Thyroid gland (tissue), 4 donors: ENCODE results near the gene DTNB. TPM values are rescaled to one million over a fixed set of nuclear protein-coding genes. Genes with fewer than 3 reads are reported as not detected.

ENCODE experiments used
- DNase-seq, 2 donors: peaks; one replicate each; pipeline ENCODE4 v3.0.0-alpha.2; 2019
- H3K27ac ChIP-seq, 3 donors: fragments of 200-600 bp; sonication (generic); 1 replicate in 2 of 3; 2 replicates in 1 of 3; pipeline ENCODE4 v1.5.1; 2016 to 2019; ENCODE audit warnings: mild to moderate bottlenecking in 1 of 3, moderate library complexity in 1 of 3
- H3K27me3 ChIP-seq: fragments of 200-600 bp; sonication (generic); one replicate; pipeline ENCODE4 v1.5.1; 2019
- H3K36me3 ChIP-seq, 2 donors: fragments of 200-600 bp; sonication (generic); one replicate each; pipeline ENCODE4 v1.5.1; 2016 to 2019
- H3K4me1 ChIP-seq, 2 donors: fragments of 200-600 bp; sonication (generic); one replicate each; pipeline ENCODE4 v1.5.1; 2017 to 2019
- H3K4me3 ChIP-seq, 3 donors: fragments of 200-600 bp; sonication (generic); replicated peaks in 1 of 3; 1 replicate in 2 of 3; 2 replicates in 1 of 3; pipeline ENCODE4 v1.5.1; 2016; ENCODE audit warnings: mild to moderate bottlenecking in 1 of 3
- H3K9me3 ChIP-seq: fragments of 200-600 bp; sonication (generic); one replicate; pipeline ENCODE4 v1.5.1; 2017
- CTCF ChIP-seq, 6 experiments: fragments of 200-600 bp in 3 of 6; fragments of 450-650 bp in 3 of 6; sonication (generic) in 3 of 6; IDR thresholded peaks; one replicate each; pipeline ENCODE4 v1.5.1; 2016 to 2019; ENCODE audit warnings: antibody characterized with exemption in 6 of 6, mild to moderate bottlenecking in 2 of 6, inconsistent platforms in 1 of 6, moderate library complexity in 1 of 6
- POLR2A ChIP-seq, 2 donors: fragments of 450-650 bp; IDR thresholded peaks; one replicate each; pipeline ENCODE4 v1.6.1; 2017; ENCODE audit warnings: antibody characterized with exemption in 2 of 2, mild to moderate bottlenecking in 2 of 2, moderate library complexity in 1 of 2
- WGBS, 2 donors: methylation state at CpG; one replicate each; pipeline ENCODE4 v1.1.5; 2017; 5-methylcytosine and 5-hydroxymethylcytosine counted together
- intact Hi-C: fragments of 100-400 bp; cut with DNase I; formaldehyde crosslinking; loops from one replicate; pipeline ENCODE4 v1.15.1; 2023
- total RNA-seq, 4 donors: library from RNA; depleted of rRNA; stranded (reverse); fragments of >200 nt; gene quantifications; one replicate each; pipeline ENCODE4 v1.2.3, GENCODE V29; 2016

The DTNB gene
- total RNA-seq, 4 donors from 2014 or later, result 38.9 to 75.2 (median 55.5) TPM

- intact Hi-C loops, result no loop called here
- DNase-seq, result no peak
Observed at GRCh38 chr2:25650256-25650655, 23.1 kb downstream of the DTNB start.

GRCh38 chr2:25649786-25650185 lies 23.6 kb downstream of the DTNB start:
- no peaks in the 10 kb centered on the region for H3K9me3 ChIP-seq
- intact Hi-C loops, result no loop called here
- no peak for DNase-seq
- H3K36me3 ChIP-seq, result no peaks in the 10 kb centered on the region
- H3K27me3 ChIP-seq, result no peaks in the 10 kb centered on the region
- TF ChIP-seq CTCF (IDR thresholded peaks at IDR 0.05) (no peak), POLR2A (IDR thresholded peaks at IDR 0.05) (no peak)
- no peak overlapping the region for H3K27ac ChIP-seq
- peaks cover 7 to 9% of the 10 kb centered on the region in 2 donors for H3K4me1 ChIP-seq
- WGBS, 2 donors, result 78 to 84% methylated on average over 4 of the region's 4 CpGs
- no peak overlapping the region for H3K4me3 ChIP-seq

More at GRCh38 chr2:25650256-25650655, 23.1 kb downstream of the DTNB start:
- TF ChIP-seq CTCF (IDR thresholded peaks at IDR 0.05) (no peak), POLR2A (IDR thresholded peaks at IDR 0.05) (no peak)
- Histone ChIP-seq H3K27ac (no peak overlapping the region), H3K4me3 (no peak overlapping the region), H3K9me3 (no peaks in the 10 kb centered on the region), H3K36me3 (no peaks in the 10 kb centered on the region), H3K4me1 (peaks cover 7 to 9% of the 10 kb centered on the region in 2 donors), H3K27me3 (no peaks in the 10 kb centered on the region)
- WGBS, 2 donors, result 94 to 95% methylated on average over 3 of the region's 3 CpGs

GRCh38 chr2:25642298-25642697 lies 31.1 kb downstream of the DTNB start:
- TF ChIP-seq POLR2A (IDR thresholded peaks at IDR 0.05), result no peak
- TF ChIP-seq CTCF (IDR thresholded peaks at IDR 0.05), result no peak
- intact Hi-C loops, result no loop called here
- no peak overlapping the region for H3K27ac ChIP-seq
- WGBS, 2 donors, result 95 to 98% methylated on average over 3 of the region's 3 CpGs
- no peaks in the 10 kb centered on the region for H3K36me3 ChIP-seq
- H3K9me3 ChIP-seq, result no peaks in the 10 kb centered on the region
- no peak overlapping the region for H3K4me3 ChIP-seq
- no peaks in the 10 kb centered on the region for H3K4me1 ChIP-seq
- H3K27me3 ChIP-seq, result no peaks in the 10 kb centered on the region
- no peak for DNase-seq

GRCh38 chr2:25639696-25640095 lies 33.7 kb downstream of the DTNB start:
- intact Hi-C loops, result no loop called here
- no peak for DNase-seq
- H3K27ac ChIP-seq, result no peak overlapping the region

GRCh38 chr2:25639131-25639530 lies 34.2 kb downstream of the DTNB start:
- DNase-seq, result no peak
- WGBS, 2 donors, result 77 to 83% methylated on average over 9 of the region's 9 CpGs

More at GRCh38 chr2:25639696-25640095, 33.7 kb downstream of the DTNB start:
- no peaks in the 10 kb centered on the region for H3K4me1 ChIP-seq
- TF ChIP-seq CTCF (IDR thresholded peaks at IDR 0.05), result no peak
- TF ChIP-seq POLR2A (IDR thresholded peaks at IDR 0.05), result no peak
- H3K27me3 ChIP-seq, result no peaks in the 10 kb centered on the region
- H3K9me3 ChIP-seq, result no peaks in the 10 kb centered on the region
- 94 to 95% methylated on average over 17 of the region's 17 CpGs for WGBS, 2 donors
- no peak overlapping the region for H3K4me3 ChIP-seq
- no peaks in the 10 kb centered on the region for H3K36me3 ChIP-seq

More at GRCh38 chr2:25639131-25639530, 34.2 kb downstream of the DTNB start:
- Histone ChIP-seq H3K27me3 (no peaks in the 10 kb centered on the region), H3K4me3 (no peak overlapping the region), H3K9me3 (no peaks in the 10 kb centered on the region), H3K27ac (no peak overlapping the region), H3K4me1 (no peaks in the 10 kb centered on the region), H3K36me3 (no peaks in the 10 kb centered on the region)
- intact Hi-C loops, result no loop called here
- TF ChIP-seq POLR2A (IDR thresholded peaks at IDR 0.05), result no peak
- TF ChIP-seq CTCF (IDR thresholded peaks at IDR 0.05), result no peak
